Measurements from ENCODE around the gene ZBP1.

Gene ZBP1

DNA sequence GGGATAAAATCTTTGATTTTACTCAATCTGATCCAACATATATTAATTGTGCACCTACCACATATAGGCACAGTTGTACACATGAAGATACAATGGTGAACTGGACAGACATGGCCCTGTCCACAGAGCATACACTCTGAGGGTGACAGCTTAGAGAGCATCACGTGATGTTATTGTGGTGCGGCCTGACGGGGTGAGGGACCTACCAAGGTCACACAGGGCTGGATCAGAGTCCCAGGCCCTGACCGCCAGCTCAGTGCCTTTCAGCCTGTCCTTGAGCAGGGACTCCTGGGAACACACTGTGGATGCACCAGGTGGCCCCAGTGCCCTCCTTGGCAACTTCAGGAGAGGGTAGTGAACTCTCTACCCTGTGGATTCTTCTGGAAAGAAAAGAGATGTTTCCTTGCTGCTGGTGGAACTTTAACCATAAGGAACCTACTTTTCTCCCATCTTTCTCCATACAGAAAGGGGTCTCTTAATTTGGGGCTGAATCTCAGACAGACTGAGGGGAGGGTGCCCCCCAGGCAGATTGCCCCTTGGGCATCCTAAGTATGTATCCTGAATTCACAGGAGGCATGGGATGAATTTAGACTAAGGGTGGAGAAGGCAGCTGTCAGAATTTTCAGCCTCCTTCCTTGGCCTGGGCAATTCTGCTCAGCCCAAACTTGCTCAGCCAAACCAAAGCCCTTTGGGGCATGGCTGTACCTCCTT lies 32.8 kb downstream of the ZBP1 start:
- no peak for DNase-seq (ENCODE audit: low spot score)

DNA sequence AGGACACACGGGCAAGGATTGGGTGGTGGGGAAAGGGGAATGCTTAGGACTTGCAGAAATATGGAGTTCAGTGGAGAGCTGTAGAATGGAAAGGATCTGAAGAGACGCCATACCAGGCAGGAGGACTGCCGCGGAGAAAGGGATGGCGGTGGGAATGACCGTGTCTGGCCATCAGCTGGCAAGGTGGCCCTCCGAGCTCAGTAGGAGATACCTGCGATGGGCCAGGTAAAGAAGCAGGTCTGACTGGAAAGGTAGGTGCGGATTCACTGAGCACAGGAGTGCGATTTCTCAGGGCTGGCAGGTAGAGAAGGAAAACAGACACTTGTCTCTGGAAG lies 33.3 kb downstream of the ZBP1 start:
- no peak for DNase-seq (ENCODE audit: low spot score)

DNA sequence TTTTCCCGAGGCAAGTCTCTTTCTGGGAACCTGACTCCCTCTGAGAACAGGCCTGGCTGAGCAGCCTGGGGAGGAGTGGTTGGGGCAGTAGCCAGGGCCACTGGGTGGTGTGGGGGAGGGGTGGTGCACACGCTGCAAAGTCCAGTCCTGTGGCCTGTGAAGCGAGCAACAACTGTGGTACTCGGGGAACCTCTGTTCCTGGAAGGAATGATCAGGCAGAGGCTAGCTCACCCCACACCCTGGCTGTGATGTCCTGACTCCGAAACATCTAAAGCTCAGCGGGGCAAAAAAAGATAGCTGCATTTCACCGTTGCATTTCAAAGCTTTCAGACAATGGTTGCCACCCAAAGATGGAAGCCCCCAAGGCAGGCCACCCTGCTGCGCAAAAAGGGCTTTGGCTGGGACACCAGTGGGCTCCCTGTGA lies 33.8 kb downstream of the ZBP1 start:
- DNase-seq (ENCODE audit: low spot score), result no peak

DNA sequence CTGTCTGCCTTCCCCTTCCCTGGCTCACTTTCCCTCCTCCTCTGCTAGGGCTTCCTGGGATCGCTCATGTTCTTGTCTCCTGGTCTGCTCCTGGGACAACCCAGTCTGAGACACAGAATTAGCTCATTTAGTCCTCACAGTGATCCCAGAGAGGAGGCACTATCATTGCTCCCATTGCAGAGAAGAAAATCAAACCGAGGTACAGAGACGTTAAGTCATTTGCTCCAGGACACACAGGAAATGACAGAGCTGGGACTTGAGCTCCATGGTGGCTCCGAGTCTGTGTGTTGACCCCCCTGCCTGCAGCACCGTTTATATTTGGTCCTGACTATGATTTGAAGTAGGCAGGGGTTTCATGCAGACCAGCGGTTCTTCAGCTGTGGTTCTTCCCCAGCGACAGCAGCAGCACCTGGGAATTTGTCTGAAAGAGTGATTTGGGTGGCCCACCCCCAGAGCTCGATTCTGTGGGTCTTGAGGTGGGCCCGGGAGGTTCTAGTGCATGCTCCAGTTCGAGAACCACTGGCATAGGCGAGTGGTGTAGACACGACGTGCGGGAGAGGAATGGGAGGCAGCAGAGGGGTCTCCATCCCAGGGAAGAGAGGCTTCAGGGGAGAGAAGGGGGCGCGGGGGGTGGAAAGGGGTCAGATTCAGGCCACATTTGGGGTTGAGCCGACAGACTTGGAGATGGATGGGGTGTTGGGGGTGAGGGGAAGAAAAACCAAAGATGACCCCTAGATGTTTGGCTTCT lies 34.6 kb downstream of the ZBP1 start:
- DNase-seq (ENCODE audit: low spot score), result no peak

DNA sequence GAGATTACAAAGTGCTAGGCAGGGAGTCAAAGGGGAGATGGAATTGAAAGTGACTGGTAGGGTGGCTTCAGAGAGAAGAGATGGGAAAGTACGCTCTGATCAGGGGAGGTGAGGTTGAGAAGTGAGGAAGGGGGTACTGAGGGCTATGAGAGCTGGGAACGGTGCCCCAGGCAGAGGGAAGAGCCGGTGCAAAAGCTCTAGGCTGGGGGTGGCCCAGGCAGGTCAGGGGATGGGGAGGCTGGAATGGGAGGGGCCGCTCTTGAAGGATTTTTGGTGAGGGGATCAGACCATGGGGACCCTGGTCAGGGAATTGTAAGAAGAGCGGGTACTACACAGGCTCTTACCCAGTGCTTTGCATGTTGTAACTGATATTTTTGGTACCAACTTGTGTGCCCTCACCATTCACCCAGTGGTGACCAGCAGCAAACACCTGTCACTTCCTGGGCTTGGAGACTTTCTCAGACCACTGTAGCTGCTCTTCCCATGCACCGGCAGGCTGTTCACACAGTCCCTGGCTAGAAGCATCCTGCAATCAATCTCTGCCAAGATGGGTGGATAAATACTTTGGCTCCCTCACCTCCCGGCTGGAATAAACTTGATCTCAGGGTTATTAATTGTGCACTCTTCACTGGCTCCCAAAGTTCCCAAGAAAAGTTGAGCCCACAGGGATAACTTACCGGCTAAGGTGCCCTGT lies 35.3 kb downstream of the ZBP1 start:
- no peak for DNase-seq (ENCODE audit: low spot score)

DNA sequence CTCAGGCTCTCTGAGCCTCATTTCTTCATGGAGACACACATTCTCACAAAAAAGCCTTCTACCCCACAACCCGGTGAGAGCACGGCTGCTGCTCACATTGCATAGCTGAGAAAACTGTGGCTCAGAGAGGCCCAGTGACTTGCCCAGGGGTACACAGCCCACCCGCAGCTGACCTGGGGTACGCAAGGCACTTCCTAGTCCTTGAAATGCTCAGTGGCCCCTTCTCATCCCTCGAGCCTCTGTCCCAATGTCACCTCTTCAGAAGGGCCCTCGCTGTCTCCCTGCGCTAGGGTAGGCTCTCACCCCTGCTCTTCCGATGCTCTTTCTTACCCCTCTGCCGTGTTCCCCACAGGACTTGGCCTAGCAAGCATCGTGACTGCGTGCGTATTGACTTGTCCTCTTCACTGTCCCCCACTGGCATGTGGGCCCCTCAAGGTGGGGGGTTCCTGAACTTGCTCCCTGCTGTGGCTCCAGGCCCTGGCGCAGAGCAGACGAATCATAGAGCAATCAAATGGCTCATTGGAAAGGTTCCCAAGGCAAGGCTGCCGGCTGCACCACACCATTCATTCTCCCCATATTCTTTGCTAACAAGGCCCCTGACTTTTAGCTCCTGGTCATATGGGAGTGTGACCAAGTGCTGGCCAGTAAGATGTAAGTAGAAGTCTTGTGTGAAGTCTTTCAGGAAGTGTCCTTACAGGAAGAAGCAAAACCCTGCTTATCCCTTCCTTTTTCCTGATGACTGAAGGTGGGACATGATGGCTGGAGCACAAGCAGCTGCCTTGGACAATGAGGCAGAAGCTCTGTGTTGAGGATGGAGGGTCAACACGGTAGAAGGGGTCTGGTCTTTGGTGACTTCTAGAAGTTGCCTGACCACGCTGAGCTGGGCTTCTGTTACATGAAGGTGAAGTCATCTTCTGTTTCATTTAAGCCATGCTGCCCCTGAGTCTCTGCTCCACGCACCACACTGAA lies 36.7 kb downstream of the ZBP1 start:
- DNase-seq (ENCODE audit: low spot score), result no peak

DNA sequence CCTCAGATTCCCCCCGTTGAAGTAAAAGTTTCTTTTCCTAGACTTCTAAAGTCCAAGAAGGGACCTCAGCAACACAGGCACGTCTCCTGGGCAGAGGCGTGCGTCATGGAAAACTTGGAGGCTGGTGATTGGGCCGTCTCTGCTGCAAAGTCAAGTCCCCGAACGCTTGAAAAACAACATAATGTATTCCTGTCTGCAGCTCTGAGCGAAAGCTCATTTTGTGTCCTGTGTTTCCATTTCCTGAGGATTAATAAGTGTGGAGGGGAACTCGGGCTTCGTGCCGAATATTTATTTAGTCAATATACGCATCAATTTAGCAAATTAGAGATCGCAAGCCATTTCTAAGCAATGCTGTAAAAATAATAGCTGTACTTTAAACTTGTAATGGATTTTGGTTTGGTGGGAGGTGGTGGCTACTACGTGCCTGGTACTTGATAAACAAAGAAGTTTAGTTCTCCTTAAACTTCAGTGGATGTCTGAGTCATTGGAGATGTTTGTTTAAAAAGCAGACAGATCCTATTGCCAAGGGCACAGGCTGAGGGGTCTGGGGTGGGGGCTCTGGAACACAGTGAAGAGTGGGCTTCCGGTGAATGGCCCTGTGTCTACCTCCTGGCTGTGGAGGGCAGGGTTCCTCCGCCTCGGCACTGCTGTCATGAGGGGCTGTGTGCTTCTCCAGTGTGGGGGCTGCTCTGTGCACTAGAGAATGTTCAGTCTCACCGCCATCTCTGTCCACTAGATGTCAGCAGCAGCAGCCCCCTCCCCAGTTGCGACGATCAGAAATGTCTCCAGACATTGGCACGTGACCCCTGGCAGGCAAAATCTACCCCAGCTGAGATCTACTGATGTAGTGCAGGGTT lies 37.6 kb downstream of the ZBP1 start:
- peak; percentile 41 for DNase-seq (ENCODE audit: low spot score)

DNA sequence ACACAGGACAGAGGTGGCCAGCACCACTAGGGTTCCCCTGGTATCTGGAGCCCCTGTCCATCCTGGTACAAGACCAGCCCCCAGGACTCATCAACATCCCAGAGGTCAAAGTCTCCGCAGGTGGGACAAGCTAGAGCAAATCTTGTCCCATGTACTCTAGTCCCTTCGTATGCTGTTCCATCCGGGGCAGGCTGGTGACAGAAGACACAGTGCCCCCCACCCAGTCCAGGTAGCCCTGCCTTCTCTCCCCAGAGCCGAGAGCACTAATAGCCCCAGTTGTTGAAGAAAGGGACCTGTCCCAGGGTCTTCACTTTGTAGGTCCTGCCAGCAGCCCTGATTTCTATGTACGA lies 38.2 kb downstream of the ZBP1 start:
- DNase-seq (ENCODE audit: low spot score), result no peak

DNA sequence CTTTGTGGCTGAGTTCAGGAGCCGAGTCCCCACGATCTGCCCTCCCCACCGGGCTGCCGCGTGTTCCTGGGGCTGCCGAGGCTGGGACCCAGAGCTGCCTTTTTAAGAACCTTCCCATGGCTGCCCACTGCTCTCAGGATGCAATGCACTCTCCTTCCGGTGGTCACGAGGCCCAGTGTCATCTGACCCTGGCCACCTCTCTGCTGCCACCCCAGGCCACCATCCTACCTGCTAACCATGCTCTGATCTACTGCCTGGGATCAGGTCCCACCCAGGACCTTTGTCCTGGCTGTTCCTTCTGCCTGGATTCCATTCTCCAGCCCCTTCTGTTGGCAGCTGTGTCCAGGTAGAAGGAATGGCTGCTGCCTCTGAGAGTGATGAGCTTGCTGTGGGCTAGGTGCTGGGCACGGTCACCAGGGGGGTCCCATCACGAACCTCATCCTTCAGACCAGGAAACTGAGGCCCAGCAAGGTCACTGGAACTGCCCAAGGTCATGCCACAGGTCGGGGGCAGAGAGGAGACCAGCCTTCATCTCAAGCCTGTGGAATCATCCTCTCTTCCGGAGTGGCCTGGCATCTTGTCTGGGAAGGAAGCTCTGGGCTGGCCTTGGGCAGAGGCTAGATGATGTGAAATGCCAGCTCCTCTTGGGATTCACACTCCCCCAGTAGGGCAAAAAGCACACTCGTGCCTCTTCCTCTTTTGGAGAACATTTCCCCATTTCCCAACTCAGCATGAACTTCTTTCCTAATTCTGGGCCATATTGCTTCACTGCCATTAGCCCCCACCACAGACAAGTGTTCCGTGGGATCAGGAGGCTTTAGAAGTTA lies 38.8 kb downstream of the ZBP1 start:
- DNase-seq (ENCODE audit: low spot score), result no peak

DNA sequence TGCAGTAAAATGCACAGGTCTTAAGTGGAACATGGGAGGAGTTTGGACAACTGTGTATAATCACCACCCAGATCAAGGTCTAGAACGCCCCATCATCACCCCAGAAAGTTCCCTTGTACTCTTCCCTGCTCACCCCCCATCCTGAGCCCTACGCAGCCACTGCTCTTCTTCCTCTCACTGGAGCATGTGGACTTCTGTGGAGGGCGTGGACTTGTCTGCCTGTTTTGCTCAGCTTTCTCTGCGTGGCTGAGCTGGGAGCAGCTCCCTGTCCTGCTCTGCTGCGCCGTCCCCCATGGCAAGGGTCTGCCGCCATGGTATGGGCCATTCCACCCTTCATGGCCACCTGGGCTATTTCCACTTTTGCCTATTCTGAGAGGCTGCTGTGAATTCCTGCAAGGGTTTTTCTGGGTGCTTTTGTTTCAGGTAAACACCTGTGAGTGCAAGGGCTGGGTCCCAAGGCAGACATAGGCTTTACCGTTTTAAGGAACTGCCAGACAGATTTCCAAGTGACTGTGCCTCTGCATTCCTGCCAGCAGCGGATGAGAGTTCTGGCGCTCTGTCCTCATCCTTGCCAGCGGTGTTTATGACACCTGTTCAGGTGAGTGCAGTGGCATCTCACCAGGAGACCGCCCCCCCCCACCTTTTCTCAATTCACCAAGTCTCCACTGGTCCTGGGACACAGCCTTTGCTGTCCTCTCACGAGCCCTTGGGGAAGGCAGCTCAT lies 39.6 kb downstream of the ZBP1 start:
- DNase-seq (ENCODE audit: low spot score), result no peak

DNA sequence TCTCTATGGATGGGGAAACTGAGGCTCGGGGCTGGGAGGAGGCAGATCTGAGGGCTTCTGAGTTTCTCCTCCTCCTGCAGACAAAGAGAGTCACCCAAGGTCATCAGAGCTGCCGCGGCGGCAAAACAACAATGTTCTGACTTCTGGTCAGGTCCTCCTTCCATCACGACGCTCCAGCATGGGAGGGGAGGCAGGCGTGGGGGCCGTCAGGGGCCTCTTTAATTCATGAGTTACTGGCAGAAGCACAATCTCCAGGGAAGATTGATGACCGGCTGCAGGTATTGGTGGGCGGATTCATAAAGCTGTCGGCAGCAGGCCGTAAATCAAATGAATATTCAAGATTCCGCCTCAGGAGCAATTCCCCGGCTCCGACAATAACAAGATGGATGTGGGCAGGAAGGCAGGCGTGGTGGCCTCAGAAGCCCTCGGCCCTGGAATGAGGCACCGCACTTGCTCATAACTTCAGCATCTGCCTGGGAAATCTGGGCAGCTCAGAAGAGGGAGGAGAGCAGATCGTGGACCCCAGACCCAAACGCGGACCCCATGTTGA lies 40.3 kb downstream of the ZBP1 start:
- DNase-seq (ENCODE audit: low spot score), result no peak

DNA sequence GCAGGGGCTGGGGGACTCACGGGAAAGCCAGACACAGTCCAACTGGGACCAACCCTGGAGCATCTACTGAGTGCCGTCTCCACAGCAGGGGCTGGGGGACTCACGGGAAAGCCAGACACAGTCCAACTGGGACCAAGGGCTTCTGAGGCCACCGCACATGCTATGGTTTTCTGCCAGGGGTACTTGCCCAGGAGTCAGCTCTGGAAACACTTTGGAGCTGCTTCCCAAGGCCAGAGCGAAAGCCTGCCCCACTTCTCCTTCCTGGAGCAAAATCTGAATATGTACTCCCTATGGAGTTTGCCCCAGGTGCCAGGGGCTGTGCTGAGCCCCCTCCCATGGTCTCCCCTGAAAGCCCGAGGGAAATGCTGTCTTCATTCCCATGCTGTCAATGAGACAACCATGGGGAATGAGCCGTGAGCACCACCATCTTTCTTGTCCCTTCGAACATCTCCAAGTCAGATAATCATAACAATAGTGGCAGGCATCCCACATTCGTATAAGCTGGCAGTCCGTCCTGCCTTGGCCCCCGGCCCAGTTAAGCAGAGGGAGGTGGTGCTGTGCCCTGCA lies 40.8 kb downstream of the ZBP1 start:
- DNase-seq (ENCODE audit: low spot score), result no peak

DNA sequence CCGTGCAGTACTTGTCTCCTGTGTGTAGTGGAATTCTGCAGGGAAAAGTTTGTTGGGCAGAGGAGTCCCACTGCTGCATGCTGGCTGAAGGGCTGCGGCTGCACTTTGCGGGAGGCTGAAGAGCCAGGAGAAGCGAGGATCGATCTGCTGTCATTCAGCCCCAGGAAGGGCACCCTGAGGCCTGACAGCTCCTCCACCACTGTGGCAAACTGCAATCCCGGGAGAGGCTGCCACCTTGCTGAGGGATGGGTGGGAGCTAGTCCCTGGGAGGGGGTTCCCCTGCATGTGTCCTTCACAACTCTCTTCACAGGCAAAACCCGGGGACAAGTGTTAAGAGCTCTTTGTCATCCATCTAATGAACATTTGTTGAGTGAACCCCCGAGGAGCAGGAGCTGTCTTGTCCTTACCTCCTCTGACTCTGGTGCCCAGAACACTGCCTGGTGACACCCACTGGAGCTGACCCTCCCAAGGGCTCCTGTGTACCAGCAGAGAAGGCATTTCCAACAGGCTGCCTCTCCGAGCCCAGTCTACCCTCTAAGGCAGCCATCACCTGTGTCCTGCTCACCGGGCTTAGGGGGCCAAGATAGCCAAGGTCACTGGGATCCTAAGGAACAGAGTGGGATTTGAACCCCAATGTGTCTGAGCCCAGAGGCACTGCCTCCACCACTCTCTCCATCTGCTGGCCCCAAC lies 41.6 kb downstream of the ZBP1 start:
- no peak for DNase-seq (ENCODE audit: low spot score)

DNA sequence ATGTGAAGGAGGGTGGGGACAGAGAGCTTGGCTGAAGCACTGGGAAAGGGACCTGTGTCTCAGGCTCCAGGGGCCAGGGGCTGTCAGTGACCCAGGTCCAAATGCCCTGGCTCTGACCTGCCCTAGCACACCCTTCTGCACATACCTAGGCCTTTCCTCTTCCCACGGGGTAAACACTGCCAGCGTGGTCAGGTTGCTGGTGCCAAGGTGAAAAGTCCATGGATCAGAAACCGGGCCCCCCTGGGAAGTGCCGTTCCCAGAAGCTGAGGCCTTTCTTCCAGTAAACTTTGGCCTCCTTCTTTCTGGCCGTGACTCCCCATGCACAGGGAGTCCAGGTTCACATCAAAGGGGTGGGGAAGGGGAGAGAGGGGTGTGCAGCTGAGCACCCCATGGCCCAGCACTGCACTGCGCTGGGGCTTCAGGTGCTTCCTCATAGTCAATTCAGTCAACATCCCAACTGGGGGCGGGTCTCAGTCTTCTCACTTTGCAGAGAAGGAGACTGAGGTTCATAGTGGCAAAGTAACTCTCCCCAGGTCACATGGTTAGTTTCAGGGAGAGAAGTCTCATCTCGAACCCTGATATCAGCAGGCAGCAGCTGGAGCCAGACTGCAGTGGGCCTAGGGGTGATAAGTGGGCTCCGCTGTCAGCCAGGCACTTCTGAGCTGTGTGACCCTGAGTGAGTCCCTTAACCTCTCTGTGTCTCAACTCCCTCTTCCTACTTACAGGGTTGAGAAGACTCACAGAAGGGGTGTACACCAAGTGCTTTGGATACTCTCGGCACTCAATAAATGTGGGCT lies 42.3 kb downstream of the ZBP1 start:
- no peak for DNase-seq (ENCODE audit: low spot score)

DNA sequence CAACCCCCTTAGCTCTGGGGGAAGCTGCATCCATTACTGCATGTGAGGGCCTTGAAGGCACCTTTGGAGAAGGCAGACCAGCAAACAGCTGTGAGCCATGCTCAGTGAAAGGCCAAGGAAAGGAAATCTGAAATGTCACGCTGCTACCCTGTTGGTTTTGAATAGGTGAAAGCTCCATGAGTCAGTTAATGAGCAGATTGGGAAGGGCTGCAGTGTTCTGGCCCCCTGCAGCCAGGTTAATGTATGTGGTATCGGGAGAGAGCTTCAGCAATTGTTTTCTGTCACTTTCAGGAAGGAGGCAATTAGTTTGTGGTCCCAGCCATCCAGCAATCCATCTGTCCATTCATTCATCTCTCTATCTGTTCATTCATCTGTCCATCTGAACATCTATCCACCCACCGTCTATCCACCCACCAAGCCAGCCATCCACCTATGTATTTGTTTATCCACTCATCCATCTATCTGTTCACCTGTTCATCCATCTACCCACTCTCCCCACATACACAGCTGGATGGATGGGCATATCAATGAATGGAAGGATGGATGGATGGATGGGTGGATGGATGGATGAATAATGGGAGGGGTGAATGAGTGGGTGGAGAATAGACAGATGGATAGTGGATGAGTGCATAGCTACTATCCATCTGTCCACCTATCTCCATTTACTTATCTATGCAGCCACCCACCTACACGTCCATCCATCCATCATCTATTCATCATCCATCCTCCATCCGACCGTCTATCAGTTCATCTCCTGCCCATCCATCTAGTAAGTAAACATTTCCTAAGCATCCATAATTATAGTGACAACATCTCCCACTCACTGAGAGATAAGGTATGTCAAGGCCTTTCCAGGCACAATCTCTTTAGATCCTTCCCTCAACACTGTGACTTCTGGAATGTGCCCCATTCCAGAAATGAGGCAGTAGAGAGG lies 43.3 kb downstream of the ZBP1 start:
- no peak for DNase-seq (ENCODE audit: low spot score)

DNA sequence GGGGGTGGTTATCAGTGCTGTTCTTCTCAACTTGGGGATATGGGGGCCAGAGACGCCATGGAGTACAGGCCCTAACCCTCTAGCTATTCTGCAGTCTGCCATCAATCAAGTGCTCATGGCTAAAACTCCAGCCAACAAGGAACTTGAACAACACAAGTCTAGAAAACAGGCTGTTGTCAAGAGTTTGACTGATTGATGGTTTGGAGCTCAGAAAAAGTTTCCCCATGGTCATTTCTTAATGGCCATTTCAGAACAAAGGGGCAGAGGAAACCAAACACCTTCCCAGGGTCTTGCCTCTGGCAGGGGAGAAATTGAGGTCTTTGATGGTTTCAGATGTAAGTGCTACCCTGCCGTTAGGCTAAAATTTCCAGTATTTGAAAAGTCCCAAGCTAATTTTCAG lies 44.2 kb downstream of the ZBP1 start:
- no peak for DNase-seq (ENCODE audit: low spot score)

Measured in SK-N-DZ (cell line).